LoVo (cell line): ENCODE data around the gene GYG1.
"Not testable (repeated sequence)": the region's sequence is repeated elsewhere in the genome, so short reads cannot be mapped to it uniquely, and the experiment has no call there.

ENCODE experiments used
- DNase-seq: peaks from one replicate; pipeline ENCODE4 v3.0.0-alpha.2; 2016; ENCODE audit warnings: low spot score

The GYG1 gene

DNA sequence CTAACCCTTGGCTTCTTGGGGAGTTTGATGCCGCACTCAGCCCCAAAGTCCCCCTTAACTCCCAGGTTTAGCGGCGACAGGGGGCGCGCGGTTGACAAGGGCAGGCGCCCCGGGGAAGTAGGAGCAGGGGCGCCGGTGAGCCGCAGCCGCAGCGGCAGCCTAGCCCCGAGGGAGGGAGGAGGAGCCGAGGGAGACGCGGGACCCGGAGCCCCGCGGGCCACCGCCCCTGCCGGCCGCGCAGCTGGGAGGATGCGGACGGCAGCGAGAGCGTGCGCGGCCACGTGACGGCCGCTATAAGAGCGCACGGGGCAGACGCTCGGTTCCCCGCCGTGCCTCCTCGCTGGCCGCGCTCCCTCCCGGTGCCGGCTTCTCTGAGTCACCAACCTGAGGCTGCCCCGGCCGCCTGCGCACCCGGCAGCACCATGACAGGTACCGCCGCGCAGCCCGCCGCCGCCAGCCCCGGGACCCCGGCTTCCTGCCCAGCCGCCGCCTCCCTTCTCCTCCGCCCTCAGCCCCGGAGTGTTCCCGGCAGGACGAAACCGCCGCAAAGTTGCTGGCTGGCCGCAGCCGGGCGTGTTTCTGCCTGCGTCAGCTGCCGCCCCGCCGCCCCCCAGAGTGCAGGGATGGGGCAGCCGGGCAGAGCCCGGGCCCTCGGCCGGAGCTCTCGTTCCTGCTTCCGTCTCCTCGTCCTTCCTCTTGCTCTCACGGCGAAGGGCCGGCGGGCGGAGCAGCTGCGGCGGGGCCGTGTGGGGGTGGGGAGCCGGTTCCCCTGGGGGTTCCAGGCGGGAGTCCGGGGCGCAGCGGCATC is at the start of gene GYG1:
GYG1 (plus strand) TSS at position 322 of the 808 bp plus-strand sequence; CDS start at position 423, 101 bp downstream.
- DNase-seq: peak; percentile 89

DNA sequence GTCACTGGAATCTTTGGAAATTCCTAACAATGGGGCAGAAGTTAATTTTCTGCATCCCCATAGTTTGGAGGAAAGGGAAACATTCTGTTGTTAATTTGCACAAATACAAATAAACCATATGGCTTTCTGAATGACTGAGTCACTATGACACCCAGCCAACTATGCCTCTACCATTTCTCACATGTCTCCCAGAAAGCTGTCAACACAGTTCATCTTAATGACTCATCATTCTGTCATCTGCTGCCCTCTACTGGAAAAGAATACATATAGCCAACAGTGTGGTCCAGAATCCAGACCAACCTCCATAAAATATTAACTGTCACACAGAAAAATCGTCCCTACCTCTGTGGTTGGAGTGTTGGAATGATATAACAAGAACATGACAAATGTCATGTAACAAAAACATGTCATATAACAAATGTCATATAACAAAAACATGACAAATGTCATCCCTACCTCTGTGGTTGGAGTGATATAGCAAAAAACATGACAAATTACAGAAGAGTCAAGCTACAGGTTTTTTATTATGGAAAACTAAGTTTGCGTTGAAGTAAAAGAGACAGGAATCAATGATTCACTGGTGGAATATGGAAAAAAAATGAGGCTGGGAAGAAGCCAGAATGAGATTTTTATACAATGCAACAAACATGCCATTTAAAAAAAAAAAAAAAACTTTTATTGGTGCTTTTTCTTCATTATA is 47.7 kb upstream of the GYG1 start:
- peak; percentile 81 for DNase-seq

DNA sequence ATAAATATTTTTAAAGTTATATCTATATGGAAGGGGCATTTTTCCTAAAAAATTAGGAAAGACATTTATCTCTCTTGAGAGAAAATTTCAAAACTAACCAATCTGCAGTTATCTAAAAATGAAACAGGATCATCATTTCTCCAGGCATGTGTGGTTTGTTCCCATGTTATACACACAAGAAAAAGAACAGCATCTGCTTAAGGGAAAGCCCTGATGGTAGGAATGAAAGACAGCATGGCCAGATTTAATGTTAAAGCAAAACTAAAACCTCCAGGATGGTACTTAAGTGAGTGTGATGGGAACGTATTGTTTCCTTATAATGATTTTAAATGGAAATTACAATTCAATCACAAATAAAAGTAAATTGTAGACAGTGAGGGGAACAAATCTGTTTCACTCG is 46.2 kb upstream of the GYG1 start:
- DNase-seq: no peak

DNA sequence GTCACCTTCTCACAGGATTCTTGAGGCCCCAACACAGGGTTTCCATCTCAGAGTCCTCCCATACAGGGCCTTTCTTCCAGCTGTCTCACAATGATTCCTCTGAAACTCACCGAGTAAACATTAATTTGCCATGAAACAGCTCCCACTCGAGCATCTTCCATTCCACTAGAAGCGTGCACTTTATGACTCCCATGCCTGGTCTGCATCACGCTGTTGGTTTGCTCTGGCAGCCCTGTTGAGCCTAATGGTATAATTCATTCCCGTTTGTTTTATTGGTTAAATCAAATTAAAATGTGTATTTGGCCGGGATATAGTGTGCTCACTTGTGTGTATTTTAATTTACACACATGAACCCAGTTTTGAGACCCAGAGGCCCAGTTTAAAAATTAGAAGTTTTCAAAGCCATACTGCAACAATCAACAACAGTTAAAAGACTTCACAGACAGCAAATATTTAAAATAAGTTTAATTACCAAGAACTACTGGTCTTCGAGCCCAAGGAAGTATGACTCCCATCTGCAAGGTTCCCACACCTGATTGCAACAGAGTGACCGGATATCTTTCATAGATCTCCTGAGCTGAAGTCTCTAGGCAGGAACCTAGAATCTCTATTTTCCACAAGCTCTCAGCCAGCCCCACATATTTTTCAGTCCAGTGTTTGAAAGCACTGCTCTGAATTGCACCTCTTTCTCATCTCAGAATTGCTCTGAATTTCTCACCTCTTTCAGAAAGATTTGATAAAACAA is 42.3 kb upstream of the GYG1 start:
- DNase-seq: no peak

DNA sequence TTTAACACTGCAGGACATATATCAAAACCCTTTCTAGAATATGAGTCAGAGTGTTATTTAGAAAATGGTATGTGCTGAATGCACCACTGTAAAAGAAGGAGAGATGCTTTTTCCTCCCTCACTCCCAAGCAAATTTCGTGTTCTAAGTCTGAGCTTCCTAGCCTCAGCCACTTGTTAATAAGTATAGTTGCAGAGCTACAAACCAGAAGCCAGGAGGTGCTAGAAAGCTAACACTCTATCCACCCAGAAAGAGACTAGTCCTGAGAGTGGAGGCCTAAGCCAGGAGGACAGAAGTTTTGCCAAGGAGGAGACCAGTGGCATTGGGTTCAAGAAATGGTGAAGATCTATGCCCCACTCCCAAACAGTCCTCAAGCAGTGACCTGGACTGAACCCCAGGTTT is 40.5 kb upstream of the GYG1 start:
- no peak for DNase-seq

DNA sequence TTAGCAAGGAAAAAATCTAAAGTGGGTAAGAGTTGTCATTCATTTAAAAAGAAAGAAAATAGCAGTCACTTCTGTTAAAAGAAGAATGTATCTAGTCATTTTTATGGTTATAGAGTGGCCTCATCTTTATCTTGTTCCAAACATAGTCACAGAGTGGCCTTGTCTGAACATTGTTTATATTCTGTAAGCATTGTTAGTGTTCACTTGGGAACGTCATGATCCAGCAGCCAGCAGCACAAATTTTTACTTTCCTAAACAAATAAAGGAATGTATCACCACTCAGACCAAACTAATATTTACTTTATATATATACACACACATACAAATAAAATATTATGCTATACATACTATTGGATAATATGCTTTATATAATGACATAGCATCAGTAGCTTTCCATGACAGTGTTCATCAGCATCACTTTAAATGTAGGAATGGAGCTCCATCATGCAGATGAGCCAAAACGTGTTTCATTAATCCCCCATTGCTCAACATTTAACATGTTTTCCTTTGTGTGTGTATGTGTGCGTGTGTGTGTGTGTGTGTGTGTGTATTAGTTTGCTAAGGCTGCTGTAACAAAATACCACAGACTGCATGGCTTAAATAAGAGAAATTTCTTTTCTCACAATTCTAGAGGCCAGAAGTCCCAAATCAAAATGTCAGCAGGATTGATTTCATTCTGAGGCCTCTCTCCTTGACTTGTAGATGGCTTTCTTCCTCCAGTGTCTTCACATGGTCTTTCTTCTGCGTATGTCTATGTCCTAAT is 39.6 kb upstream of the GYG1 start:
- DNase-seq: no peak

DNA sequence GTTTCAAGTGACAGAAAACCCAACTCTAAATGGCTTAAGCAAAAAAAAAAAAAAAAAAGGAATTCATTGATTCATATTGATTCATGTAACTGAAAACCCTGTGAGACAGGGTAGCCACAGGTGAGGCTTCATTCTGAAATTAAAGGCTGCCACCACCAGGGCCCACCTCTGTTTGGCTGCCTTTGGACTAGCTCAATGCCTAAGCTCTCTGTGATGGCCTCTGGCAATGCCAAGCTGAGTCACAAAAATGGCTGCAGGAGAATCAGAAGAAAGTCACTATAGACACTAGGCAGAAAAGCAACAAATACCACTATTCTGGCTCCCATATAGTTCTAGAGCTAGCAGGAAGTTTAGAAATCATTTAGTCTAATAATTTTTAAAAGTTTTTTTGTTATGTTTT is 38.2 kb upstream of the GYG1 start:
- no peak for DNase-seq

DNA sequence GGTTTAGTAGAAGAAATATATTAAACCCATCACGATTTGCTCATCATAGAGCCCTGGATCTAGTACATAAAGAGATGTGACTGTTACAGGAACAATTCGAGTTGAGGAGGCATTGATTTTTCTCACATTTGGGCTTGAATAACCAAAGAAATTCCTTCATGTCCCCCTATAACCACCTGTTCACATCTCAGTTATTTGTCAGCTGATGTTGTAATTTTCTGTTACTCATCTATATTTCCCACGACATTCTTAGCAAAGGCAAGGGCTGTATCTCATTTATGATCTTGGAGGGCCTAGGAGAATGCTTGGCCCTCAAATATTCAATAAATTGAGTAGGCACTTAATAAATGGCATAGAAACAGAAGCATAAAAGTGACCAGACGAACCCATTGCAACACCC is 36.4 kb upstream of the GYG1 start:
- no peak for DNase-seq

DNA sequence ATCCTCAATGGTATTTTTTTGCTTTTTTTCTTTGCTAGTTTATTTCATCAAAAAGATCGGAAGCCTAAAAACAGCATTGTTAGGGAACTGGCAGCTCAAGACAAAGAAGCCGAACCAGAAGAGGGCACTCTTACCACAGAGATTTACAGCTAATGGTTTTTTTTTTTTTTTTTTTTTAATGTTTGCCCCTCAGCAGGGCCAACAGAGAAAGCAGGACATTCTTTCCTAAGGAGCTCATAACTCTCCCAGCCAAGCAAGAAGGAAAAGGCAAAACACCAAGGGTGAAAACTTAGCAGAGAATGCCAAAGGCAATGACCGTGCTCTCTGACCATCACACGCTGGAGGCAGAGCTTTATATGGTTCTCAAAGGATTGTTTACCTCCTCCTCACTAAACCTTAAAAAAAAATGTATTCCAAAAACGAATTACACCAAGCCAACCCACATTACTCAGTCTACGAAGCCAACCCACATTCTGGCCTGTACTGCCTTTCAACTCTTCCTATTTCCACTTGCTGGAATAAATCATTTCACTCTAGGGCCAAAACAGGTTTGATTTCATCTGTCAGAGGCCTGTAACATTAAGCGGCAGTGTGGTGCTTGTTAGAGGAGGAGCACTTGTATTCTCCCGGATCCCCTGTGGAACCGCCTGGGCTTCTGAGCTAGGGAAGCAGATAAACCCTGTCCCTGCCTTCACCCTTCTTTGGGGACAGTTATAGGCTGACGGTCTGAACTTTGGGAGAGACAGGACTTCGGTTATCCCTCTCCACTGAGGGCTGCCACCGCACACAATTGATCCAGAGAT is 35.6 kb upstream of the GYG1 start:
- peak; percentile 39 for DNase-seq

DNA sequence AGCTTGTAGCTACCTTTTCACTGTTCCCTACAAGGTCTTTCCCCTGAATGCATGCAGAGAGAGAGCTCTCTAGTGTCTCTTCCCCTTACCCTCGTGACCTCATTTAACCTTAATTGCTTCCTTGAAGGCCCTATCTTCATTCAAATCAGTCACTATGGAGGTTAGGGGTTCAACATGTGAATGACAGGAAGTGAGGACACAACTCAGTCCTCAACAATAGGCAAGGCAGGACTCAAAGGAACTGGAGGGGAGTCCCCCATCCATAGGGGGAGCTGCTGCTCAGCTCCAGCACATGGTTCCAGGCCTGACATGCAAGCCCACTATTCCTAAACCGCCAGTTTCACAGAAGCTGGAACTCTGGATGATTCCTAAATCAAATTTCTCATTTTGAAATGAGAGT is 33.8 kb upstream of the GYG1 start:
- DNase-seq: no peak

DNA sequence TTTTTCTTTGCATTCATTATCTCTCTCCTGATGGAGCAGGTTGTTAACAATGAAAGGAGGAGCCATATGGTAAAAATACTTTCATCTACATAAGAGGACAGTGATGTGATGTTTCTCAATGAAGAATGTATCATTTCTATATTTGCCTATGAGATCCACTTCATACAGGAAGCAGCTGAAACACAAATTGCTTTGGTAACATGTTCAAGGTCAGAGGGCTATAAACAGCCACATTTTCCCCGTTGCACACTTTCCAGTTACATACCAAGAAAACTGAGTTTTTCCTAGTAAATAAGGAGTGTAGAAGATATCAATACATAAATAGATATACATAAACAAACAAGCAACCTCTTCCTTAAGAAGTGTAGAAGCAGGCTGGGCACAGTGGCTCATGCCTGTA is 32.6 kb upstream of the GYG1 start:
- DNase-seq: no peak

DNA sequence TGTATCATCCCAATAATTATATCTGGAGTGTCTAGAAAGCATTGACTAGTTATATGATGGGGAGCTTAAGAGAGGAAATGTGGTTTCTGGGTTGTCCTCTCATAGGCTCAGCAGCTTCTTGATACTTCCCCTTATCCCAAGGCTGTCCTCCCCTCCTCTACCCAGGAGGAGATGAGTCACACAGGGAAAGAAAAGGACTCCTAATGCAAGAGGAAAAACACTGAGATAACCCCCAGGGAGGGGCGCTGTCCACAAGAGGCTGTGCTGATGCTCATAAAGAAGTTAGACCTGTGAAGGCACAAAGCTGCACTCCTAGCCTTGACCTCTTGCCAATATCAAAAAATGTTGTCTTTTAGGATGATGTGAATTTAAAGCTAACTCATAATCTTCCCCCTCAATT is 28.8 kb upstream of the GYG1 start:
- DNase-seq: peak; percentile 6

DNA sequence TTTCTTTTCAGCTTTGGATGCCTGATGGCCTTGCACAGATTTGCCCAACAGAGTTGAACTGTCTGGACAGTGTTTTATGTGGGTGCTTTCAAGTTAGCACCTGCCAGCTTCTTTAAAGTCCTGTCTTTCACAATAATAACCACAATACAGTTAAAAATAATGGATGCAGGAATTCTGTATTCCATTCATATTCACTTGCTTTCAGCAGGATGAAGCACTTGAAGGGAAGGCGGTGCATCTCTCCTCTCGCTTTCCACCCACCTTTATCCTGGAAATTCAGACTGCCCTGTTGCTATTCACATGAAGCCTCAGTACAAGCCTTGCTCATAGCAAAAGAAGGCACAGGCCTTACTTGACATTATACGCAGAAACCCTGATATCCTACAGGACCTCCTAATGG is 26.5 kb upstream of the GYG1 start:
- DNase-seq: no peak

DNA sequence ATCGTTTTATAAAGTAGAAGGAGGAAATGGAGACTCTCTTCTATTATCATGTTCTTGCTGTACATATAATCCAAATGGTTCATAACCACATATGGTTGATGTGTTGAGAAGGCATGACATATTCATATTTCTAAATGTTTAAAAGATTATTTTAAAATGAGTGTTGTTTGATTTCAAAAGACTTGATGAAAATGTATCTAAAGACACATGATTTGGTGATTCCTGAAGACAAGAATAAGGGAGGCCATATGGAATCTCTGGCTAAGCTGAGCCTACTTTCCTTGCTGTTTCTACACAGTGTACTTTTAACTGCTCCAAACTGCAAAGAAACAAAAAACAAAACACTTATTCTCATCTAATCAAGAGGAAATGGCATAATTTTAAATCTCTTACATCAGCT is 23.0 kb upstream of the GYG1 start:
- no peak for DNase-seq

DNA sequence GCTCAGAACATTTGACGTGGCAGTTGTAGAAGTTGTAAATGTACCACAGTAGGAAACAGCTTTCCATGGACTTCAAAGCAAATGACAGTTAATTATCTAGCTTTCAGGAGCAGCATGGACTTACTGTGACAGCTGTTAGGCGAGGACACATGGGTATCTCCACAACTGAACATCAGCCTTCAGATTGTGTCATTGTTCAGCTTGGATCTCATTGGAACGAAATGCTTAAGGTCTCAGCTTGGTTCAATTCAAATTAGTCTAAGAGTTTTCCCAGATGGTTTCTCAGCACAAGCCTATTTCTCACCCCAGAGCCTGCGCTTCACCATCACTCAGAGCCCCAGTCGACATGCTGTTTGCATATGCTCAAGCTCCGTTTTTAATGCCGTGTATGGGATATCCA is 21.1 kb upstream of the GYG1 start:
- no peak for DNase-seq

DNA sequence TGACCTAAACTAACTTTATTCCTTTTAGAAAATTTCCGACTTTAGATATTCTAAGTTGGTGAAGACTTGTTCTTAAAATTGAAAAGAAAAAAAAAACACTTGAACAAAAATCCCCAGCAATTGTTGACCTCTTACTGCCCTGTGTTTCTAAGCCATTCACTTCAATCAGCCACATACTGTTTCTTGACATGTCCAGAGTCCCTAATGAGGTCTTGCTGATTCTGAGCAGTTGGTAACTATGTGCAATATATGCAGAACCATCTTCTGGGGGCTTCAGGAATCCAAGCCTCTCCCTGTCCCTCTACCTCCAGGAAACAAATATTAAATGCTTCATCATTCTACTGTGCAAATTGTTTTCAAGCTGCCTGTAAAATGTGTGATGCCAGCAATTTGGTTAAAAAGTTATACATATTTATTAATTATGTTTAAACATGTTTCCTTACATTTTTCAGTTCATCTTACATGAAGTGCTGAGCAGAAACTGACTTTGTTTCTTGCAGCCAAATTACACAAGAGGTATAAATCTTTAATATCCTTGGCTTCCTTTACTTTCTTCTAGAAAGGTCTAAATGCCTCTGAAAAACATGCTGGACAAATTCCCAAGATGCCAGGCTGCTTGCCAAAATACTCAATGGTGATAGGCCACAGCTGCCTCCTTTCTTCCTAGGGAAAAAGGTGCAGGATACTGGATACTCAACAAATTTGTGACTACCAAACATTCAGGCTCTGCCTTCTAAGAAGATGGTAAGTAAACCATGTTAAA is 19.8 kb upstream of the GYG1 start:
- DNase-seq: no peak

DNA sequence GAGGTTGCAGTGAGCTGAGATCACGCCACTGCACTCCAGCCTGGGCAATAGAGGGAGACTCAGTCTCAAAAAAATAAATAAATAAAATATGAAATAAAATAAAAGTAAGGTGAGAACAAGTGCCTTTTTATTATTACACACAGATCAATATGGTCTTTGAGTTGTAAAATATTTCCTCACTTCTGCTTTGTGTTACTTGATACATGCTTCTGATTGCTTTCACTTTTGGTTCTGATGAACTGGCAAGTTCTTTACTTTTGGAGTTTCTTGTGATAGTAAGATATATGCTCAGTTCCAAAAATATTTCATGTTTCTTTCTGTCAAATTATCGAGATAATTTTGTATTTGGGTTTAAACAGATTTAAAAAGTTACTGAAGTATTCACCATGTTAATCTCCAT is 16.6 kb upstream of the GYG1 start:
- DNase-seq: no peak

DNA sequence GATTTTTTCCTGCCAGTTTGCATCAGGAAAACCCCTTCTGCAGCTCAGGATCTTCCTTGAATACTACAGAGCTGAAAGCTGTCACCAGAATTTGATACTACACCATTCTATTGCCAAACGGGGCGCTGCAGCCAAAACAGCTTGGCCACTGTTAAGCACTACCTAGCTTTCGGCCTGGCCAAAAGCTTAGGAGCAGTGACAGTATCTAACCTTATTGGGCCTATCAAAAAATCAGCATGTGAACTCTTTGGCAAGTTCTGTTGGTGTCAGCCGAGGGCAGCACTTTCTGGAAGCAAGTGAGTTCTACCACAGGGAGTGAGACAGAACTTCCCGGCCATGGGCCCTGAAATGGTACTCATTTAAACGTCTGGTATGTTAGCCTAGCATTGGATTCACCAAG is 16.1 kb upstream of the GYG1 start:
- no peak for DNase-seq

DNA sequence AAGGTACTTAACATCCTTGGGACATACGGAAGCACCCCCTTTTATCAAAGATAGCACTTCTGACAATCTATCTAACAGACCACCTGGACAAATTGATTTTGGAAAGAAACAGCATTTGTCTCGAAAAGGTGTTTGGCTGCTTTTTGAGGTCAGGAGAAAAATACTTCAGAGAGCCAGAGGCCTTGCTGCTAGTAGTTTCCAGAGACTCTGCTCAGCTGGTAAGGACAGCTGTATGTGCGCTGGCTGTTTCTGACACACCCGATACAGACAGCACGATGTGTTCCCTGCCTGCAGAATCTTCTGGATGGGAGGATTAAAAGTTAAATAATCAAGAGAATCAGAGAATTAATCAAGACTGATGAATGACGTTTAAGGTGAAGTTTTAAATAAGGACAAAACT is 15.6 kb upstream of the GYG1 start:
- DNase-seq: no peak

DNA sequence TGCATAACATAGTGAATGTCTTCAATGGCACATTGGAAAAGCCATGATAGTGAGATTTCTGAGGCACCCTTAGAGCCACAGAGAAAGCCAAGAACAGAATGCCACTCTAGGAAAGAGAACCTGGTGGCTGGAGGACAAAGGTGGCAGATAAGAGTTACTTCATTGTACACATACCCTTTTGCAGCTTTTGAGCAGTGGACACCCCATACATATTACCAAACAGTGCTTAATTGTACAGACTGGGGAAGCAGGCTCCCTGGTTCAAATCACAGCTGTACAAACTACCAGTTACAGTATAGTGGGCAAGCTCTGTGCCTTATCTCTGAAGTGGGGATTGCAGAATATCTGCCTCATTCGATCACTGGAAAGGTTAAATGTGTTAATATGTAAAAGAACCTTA is 10.1 kb upstream of the GYG1 start:
- no peak for DNase-seq

DNA sequence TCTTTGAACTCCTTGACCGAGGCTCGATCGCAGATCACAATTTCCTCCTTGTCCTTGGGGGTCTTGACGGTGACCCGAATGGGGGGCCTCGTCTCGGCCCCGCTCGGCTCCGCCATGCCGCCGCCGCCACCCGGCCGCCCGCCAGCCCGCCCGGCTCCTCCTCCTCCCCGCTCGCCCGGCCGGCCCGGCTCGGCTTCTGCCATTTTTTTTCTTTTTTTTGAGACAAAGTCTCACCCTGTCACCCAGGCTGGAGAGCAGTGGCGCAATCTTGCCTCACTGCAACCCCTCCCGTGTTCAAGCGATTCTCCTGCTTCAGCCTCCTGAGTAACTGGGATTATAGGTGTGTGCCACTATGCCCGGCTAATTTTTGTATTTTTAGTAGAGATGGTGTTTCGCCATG is 3.8 kb upstream of the GYG1 start:
- DNase-seq: not testable (repeated sequence)
